Measurements from ENCODE around the gene TTC9.

- no peak for TF ChIP-seq MEF2A (IDR thresholded peaks at IDR 0.05; ENCODE audit: control insufficient read depth, low read depth, low read length)
- TF ChIP-seq U2AF1 (optimal IDR thresholded peaks at IDR 0.05; ENCODE audit: low read depth, low read length), result no peak
- TF ChIP-seq, protein P1, sequence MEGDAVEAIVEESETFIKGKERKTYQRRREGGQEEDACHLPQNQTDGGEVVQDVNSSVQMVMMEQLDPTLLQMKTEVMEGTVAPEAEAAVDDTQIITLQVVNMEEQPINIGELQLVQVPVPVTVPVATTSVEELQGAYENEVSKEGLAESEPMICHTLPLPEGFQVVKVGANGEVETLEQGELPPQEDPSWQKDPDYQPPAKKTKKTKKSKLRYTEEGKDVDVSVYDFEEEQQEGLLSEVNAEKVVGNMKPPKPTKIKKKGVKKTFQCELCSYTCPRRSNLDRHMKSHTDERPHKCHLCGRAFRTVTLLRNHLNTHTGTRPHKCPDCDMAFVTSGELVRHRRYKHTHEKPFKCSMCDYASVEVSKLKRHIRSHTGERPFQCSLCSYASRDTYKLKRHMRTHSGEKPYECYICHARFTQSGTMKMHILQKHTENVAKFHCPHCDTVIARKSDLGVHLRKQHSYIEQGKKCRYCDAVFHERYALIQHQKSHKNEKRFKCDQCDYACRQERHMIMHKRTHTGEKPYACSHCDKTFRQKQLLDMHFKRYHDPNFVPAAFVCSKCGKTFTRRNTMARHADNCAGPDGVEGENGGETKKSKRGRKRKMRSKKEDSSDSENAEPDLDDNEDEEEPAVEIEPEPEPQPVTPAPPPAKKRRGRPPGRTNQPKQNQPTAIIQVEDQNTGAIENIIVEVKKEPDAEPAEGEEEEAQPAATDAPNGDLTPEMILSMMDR (IDR thresholded peaks at IDR 0.05 in 2 of 3, conservative IDR thresholded peaks at IDR 0.05 in 1 of 3; ENCODE audit: insufficient read depth in 2 of 3, low read depth in 1 of 3, low read length in 3 of 3), result no peak
- TF ChIP-seq, protein P2, sequence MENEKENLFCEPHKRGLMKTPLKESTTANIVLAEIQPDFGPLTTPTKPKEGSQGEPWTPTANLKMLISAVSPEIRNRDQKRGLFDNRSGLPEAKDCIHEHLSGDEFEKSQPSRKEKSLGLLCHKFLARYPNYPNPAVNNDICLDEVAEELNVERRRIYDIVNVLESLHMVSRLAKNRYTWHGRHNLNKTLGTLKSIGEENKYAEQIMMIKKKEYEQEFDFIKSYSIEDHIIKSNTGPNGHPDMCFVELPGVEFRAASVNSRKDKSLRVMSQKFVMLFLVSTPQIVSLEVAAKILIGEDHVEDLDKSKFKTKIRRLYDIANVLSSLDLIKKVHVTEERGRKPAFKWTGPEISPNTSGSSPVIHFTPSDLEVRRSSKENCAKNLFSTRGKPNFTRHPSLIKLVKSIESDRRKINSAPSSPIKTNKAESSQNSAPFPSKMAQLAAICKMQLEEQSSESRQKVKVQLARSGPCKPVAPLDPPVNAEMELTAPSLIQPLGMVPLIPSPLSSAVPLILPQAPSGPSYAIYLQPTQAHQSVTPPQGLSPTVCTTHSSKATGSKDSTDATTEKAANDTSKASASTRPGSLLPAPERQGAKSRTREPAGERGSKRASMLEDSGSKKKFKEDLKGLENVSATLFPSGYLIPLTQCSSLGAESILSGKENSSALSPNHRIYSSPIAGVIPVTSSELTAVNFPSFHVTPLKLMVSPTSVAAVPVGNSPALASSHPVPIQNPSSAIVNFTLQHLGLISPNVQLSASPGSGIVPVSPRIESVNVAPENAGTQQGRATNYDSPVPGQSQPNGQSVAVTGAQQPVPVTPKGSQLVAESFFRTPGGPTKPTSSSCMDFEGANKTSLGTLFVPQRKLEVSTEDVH (IDR thresholded peaks at IDR 0.05; ENCODE audit: low read depth, partially characterized antibody), result no peak
- TF ChIP-seq KDM5B (IDR thresholded peaks at IDR 0.05; ENCODE audit: insufficient replicate concordance, low read depth, low read length), result no peak
- no peak for TF ChIP-seq JUN (IDR thresholded peaks at IDR 0.05; ENCODE audit: borderline replicate concordance, low read depth, low read length)
- TF ChIP-seq JUN (CRISPR knock-in tag; IDR thresholded peaks at IDR 0.05; ENCODE audit: borderline replicate concordance), result no peak
- TF ChIP-seq MAX (CRISPR knock-in tag; IDR thresholded peaks at IDR 0.05), result no peak
- no peak for TF ChIP-seq FOXJ3 (CRISPR knock-in tag; IDR thresholded peaks at IDR 0.05)
- TF ChIP-seq RERE (CRISPR knock-in tag; IDR thresholded peaks at IDR 0.05; ENCODE audit: borderline replicate concordance), result no peak
- TF ChIP-seq HOXB6 (CRISPR knock-in tag; IDR thresholded peaks at IDR 0.05; ENCODE audit: borderline replicate concordance), result no peak
- TF ChIP-seq ZBED1 (IDR thresholded peaks at IDR 0.05), result no peak
Measured at GRCh38 chr14:70642303-70643235, 853 bp downstream of the TTC9 start.
